A673 (cell line): Measurements from ENCODE around the gene HNF1A.

Experiments
- EZH2 ChIP-seq: fragments of 200-600 bp; sonication (generic); IDR thresholded peaks from 2 replicates; pipeline ENCODE4 v1.6.1; 2017; ENCODE audit warnings: borderline replicate concordance, low read depth, mild to moderate bottlenecking, mixed read lengths, antibody characterized with exemption, low read length; ENCODE audit not compliant: poor library complexity, severe bottlenecking
- TF ChIP-seq, protein P1 (sequence below): fragments of 300-800, 200-600 bp; sonication (generic); conservative IDR thresholded peaks from 2 replicates; pipeline ENCODE4 v1.5.1; 2017; ENCODE audit warnings: low read depth, mild to moderate bottlenecking, antibody characterized with exemption, low read length, moderate library complexity, mixed read lengths

DNA sequence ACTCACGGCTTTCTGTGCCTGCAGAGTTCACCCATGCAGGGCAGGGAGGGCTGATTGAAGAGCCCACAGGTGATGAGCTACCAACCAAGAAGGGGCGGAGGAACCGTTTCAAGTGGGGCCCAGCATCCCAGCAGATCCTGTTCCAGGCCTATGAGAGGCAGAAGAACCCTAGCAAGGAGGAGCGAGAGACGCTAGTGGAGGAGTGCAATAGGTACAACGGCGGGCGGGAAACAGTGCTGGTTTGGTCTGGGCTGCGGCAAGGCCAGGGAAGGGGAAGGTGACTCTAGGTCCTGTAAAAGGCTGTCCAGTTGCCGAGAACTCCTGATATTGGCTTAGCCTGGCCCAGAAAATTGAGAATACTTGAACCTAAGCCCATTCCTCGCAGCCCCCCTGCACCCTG is 15.2 kb downstream of the HNF1A start:
- TF ChIP-seq, protein P1, sequence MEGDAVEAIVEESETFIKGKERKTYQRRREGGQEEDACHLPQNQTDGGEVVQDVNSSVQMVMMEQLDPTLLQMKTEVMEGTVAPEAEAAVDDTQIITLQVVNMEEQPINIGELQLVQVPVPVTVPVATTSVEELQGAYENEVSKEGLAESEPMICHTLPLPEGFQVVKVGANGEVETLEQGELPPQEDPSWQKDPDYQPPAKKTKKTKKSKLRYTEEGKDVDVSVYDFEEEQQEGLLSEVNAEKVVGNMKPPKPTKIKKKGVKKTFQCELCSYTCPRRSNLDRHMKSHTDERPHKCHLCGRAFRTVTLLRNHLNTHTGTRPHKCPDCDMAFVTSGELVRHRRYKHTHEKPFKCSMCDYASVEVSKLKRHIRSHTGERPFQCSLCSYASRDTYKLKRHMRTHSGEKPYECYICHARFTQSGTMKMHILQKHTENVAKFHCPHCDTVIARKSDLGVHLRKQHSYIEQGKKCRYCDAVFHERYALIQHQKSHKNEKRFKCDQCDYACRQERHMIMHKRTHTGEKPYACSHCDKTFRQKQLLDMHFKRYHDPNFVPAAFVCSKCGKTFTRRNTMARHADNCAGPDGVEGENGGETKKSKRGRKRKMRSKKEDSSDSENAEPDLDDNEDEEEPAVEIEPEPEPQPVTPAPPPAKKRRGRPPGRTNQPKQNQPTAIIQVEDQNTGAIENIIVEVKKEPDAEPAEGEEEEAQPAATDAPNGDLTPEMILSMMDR, result no peak
- TF ChIP-seq EZH2, result no peak
